ENCODE results near the gene TMEM221. TPM values are rescaled to one million over a fixed set of nuclear protein-coding genes. Genes with fewer than 3 reads are reported as not detected.
A peak's percentile ranks its signal among the peaks of the same experiment; 100 is the strongest.

Gene TMEM221
- total RNA-seq, 1 experiment from 2014 or later = 3.4 TPM

DNA sequence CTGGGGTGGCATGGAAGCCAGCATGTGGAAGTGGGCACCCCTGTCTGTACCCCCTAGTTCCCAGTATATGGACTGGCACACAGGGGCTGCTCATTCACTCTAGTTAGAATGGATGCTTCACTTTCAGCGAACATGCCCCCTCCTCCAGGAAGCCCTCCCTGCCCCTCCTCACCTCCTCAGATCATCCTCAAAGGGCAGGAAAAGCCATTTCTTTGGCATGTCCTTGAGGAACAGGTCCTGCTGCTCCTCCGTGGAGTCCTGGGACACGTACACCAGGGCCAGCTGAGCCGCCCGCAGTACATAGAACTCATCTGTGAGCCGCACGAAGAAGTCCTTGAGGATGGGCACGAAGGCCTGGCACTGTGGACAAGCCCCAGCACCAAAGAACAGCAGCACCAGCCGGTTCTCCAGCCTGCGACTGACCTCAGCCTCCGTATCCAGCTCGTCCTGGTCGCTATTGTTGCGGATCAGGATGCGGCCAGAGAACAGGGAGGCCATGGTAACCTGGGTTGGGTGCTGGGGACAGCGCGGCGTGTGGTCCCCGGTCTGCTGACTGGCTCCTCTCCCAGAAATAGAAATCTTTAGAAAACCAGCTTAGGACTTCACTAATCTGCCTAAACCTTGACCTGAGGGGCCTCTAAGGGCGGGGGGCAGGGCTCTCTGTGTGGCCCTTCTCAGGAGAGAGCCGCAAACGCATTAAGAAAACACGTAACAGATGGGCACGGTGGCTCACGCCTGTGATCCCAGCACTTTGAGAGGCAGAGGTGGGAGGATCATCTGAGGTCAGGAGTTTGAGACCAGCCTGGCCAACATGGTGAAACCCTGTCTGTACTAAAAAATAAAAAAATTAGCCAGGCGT is 12.1 kb upstream of the TMEM221 start, which contains the start of gene NXNL1:
TSS of gene NXNL1 (minus strand) at position 555 of the 859 bp plus-strand sequence. CDS start at position 498, 57 bp downstream.
- no peaks in the 10 kb centered on the region for H3K79me2 ChIP-seq (ENCODE audit: insufficient read depth, low read length)
- DNase-seq (ENCODE audit: low read depth, low spot score) = no peak
- ChIA-PET CTCF (no interaction called here), POLR2A (no interaction called here), RAD21 (ENCODE audit: low non-redundant PET in 1 of 2, low total read pairs in 2 of 2, uncharacterized antibody in 2 of 2, unreplicated experiment in 2 of 2) (no interaction called here)
- no peaks in the 10 kb centered on the region for H3K36me3 ChIP-seq (ENCODE audit: control insufficient read depth in 1 of 2, insufficient read depth in 2 of 2, low read length in 2 of 2)
- peaks cover 6 to 8% of the 10 kb centered on the region in 2 experiments; a peak in 2 of 4 replicates for H3K4me1 ChIP-seq (ENCODE audit: control insufficient read depth in 1 of 2, insufficient read depth in 2 of 2, low read length in 2 of 2)
- intact Hi-C loops (cut with micrococcal nuclease) = no loop called here
- no TSS peak for BruUV-seq (replicated peaks)
- no peaks in the 10 kb centered on the region for H4K20me1 ChIP-seq (ENCODE audit: insufficient read depth)
- H3K9me3 ChIP-seq (ENCODE audit: control insufficient read depth in 1 of 2, insufficient read depth in 1 of 2, low read depth in 1 of 2, low read length in 2 of 2) = no peaks in the 10 kb centered on the region
- H2AFZ ChIP-seq (ENCODE audit: low read depth, low read length, poor library complexity, severe bottlenecking) = no peak within 1 kb of the TSS
- H3K9ac ChIP-seq (ENCODE audit: low read length) = no peak within 1 kb of the TSS
- no peak for ATAC-seq
- no peaks in the 10 kb centered on the region for H3K9me2 ChIP-seq (ENCODE audit: insufficient read depth)
- H3K4me2 ChIP-seq (ENCODE audit: low read length) = no peak within 1 kb of the TSS
- no peak within 1 kb of the TSS for H3K27ac ChIP-seq (ENCODE audit: low read depth, low read length)
- no peak within 1 kb of the TSS for H3K4me3 ChIP-seq (replicated peaks in 1 of 2; ENCODE audit: low read depth in 1 of 2, low read length in 2 of 2)
- no peaks in the 10 kb centered on the region for H3K27me3 ChIP-seq (ENCODE audit: insufficient read depth, low read length)
- TF ChIP-seq CBX3 (IDR thresholded peaks at IDR 0.05; ENCODE audit: low read depth) = no peak
- TF ChIP-seq CEBPB (IDR thresholded peaks at IDR 0.05; ENCODE audit: low read depth) = no peak
- TF ChIP-seq EGR1 (IDR thresholded peaks at IDR 0.05; ENCODE audit: low read depth) = no peak
- TF ChIP-seq EZH2 (IDR thresholded peaks at IDR 0.05) = no peak

DNA sequence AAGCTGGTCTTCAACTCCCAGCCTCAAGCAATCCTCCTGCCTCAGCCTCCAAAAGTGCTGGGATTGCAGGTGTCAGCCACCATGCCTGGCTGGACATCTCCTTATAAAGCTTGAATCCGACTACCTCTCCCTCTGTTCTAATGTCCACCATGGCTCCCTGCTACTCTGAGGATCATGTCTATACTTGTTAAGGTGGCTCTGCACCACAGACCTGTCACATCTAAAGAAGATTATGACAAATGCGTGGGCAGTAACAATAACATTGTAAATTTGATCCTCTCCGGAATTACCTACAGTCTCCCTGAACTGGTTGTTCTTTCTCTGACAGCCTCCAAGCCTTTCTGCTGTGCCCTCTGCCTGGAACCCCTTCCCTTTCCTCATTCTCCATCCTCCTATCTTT is 10.5 kb upstream of the TMEM221 start:
- intact Hi-C loops (cut with micrococcal nuclease) = loop anchor here (10.0 kb wide), 1 partner anchor 226 kb away; the partner anchor contains the start of gene UNC13A
- Histone ChIP-seq H3K4me1 (ENCODE audit: control insufficient read depth in 1 of 2, insufficient read depth in 2 of 2, low read length in 2 of 2) (peaks cover 6 to 8% of the 10 kb centered on the region in 2 experiments; a peak in 2 of 4 replicates), H3K4me3 (replicated peaks in 1 of 2; ENCODE audit: low read depth in 1 of 2, low read length in 2 of 2) (no peak overlapping the region), H3K27me3 (ENCODE audit: insufficient read depth, low read length) (no peaks in the 10 kb centered on the region), H3K4me2 (ENCODE audit: low read length) (peak overlapping the region; percentile 37; the same call in 1 of the 2 replicates), H3K36me3 (ENCODE audit: control insufficient read depth in 1 of 2, insufficient read depth in 2 of 2, low read length in 2 of 2) (no peaks in the 10 kb centered on the region), H3K9me2 (ENCODE audit: insufficient read depth) (no peaks in the 10 kb centered on the region), H3K27ac (ENCODE audit: low read depth, low read length) (no peak overlapping the region), H4K20me1 (ENCODE audit: insufficient read depth) (no peaks in the 10 kb centered on the region), H2AFZ (ENCODE audit: low read depth, low read length, poor library complexity, severe bottlenecking) (no peak overlapping the region), H3K79me2 (ENCODE audit: insufficient read depth, low read length) (no peaks in the 10 kb centered on the region), H3K9ac (ENCODE audit: low read length) (no peak overlapping the region), H3K9me3 (ENCODE audit: control insufficient read depth in 1 of 2, insufficient read depth in 1 of 2, low read depth in 1 of 2, low read length in 2 of 2) (no peaks in the 10 kb centered on the region)
- TF ChIP-seq EZH2phosphoT487 (IDR thresholded peaks at IDR 0.05; ENCODE audit: borderline replicate concordance) (no peak), EGR1 (IDR thresholded peaks at IDR 0.05; ENCODE audit: low read depth) (peak; percentile 75), CBX3 (IDR thresholded peaks at IDR 0.05; ENCODE audit: low read depth) (peak; percentile 32; the same call in 1 of the 2 replicates), CEBPB (IDR thresholded peaks at IDR 0.05; ENCODE audit: low read depth) (no peak), SIN3A (IDR thresholded peaks at IDR 0.05; ENCODE audit: low read depth) (no peak)
- RAD21 ChIA-PET (ENCODE audit: low non-redundant PET in 1 of 2, low total read pairs in 2 of 2, uncharacterized antibody in 2 of 2, unreplicated experiment in 2 of 2) = no interaction called here
- CTCF ChIA-PET = interaction anchor here (1.2 kb wide), 1 partner anchor 37 kb away, joined by 4 read pairs; no protein-coding TSS in a partner anchor
- POLR2A ChIA-PET = no interaction called here
- peak; percentile 38; the same call in 1 of the 2 replicates for ATAC-seq
- no TSS peak for BruUV-seq (replicated peaks)
- no peak for DNase-seq (ENCODE audit: low read depth, low spot score)
